Liver (tissue), 9 donors: ENCODE measurements around the gene RFX4. TPM values are rescaled to one million over a fixed set of nuclear protein-coding genes. Genes with fewer than 3 reads are reported as not detected.

ENCODE experiments used
- DNase-seq: peaks from one replicate; pipeline ENCODE4 v3.0.0-alpha.2; 2017; ENCODE audit warnings: low spot score
- H3K27ac ChIP-seq, 2 donors: one replicate each; pipeline ENCODE4 v1.7.0; 2013; ENCODE audit warnings: inconsistent platforms in 2 of 2, low read length in 2 of 2, control low read depth in 1 of 2, low read depth in 1 of 2, mild to moderate bottlenecking in 1 of 2
- H3K27me3 ChIP-seq, 4 donors: one replicate each; pipeline versions ENCODE4 v1.6.1 to v1.7.0; 2013; ENCODE audit warnings: low read length in 3 of 4, inconsistent platforms in 1 of 4, mild to moderate bottlenecking in 1 of 4, moderate library complexity in 1 of 4; ENCODE audit not compliant: control insufficient read depth in 4 of 4, insufficient read depth in 4 of 4
- H3K36me3 ChIP-seq, 4 donors: one replicate each; pipeline versions ENCODE4 v1.6.1 to v1.7.0; 2013; ENCODE audit warnings: low read length in 3 of 4, mild to moderate bottlenecking in 3 of 4, low read depth in 1 of 4, moderate library complexity in 1 of 4; ENCODE audit not compliant: control insufficient read depth in 4 of 4, insufficient read depth in 3 of 4
- H3K4me1 ChIP-seq, 4 donors: one replicate each; pipeline versions ENCODE4 v1.6.1 to v1.7.0; 2013; ENCODE audit warnings: low read length in 3 of 4, mild to moderate bottlenecking in 3 of 4, moderate library complexity in 1 of 4; ENCODE audit not compliant: control insufficient read depth in 4 of 4, insufficient read depth in 4 of 4
- H3K4me3 ChIP-seq, 3 donors: one replicate each; pipeline versions ENCODE4 v1.6.1 to v1.7.0; 2013; ENCODE audit warnings: low read length in 3 of 3, control low read depth in 1 of 3, low read depth in 1 of 3, mild to moderate bottlenecking in 1 of 3
- H3K9ac ChIP-seq, 2 donors: one replicate each; pipeline ENCODE4 v1.7.0; 2013; ENCODE audit warnings: low read length in 2 of 2, mild to moderate bottlenecking in 2 of 2, moderate library complexity in 2 of 2, control low read depth in 1 of 2, low read depth in 1 of 2
- H3K9me3 ChIP-seq, 4 donors: one replicate each; pipeline versions ENCODE4 v1.6.1 to v1.7.0; 2013; ENCODE audit warnings: low read length in 3 of 4; ENCODE audit not compliant: control insufficient read depth in 4 of 4
- ATF3 ChIP-seq: IDR thresholded peaks from 2 replicates; pipeline ENCODE4 v1.6.1; 2016; ENCODE audit warnings: antibody characterized with exemption
- CTCF ChIP-seq: fragments of 150-350 bp; IDR thresholded peaks from 2 replicates; pipeline ENCODE4 v1.5.1; 2017; ENCODE audit warnings: improper control_type of control experiment, low read depth, low read length; ENCODE audit not compliant: missing input control
- EGR1 ChIP-seq, 2 donors: IDR thresholded peaks; 2 replicates each; pipeline ENCODE4 v1.6.1; 2016 to 2018; ENCODE audit warnings: antibody characterized with exemption in 2 of 2, low read depth in 2 of 2
- FOXA1 ChIP-seq: IDR thresholded peaks from 2 replicates; pipeline ENCODE4 v1.6.1; 2016; ENCODE audit warnings: antibody characterized with exemption
- FOXA2 ChIP-seq: IDR thresholded peaks from 2 replicates; pipeline ENCODE4 v1.6.1; 2016; ENCODE audit warnings: antibody characterized with exemption
- GABPA ChIP-seq, 2 donors: IDR thresholded peaks in 1 of 2; conservative IDR thresholded peaks in 1 of 2; 2 replicates each; pipeline ENCODE4 v1.6.1; 2016; ENCODE audit warnings: antibody characterized with exemption in 2 of 2, mild to moderate bottlenecking in 1 of 2, moderate library complexity in 1 of 2
- HNF4A ChIP-seq, 2 donors: conservative IDR thresholded peaks; 2 replicates each; pipeline ENCODE4 v1.6.1; 2016; ENCODE audit warnings: antibody characterized with exemption in 2 of 2, mild to moderate bottlenecking in 2 of 2
- HNF4G ChIP-seq: IDR thresholded peaks from 2 replicates; pipeline ENCODE4 v1.6.1; 2016; ENCODE audit warnings: antibody characterized with exemption
- JUND ChIP-seq, 2 donors: IDR thresholded peaks; 2 replicates each; pipeline ENCODE4 v1.6.1; 2016; ENCODE audit warnings: antibody characterized with exemption in 2 of 2
- MAX ChIP-seq: IDR thresholded peaks from 2 replicates; pipeline ENCODE4 v1.6.1; 2016; ENCODE audit warnings: antibody characterized with exemption
- NR2F2 ChIP-seq: IDR thresholded peaks from 2 replicates; pipeline ENCODE4 v1.6.1; 2016; ENCODE audit warnings: antibody characterized with exemption
- RAD21 ChIP-seq, 2 donors: IDR thresholded peaks; 2 replicates each; pipeline ENCODE4 v1.6.1; 2016; ENCODE audit warnings: antibody characterized with exemption in 2 of 2, mild to moderate bottlenecking in 2 of 2
- REST ChIP-seq: IDR thresholded peaks from 2 replicates; pipeline ENCODE4 v1.6.1; 2016; ENCODE audit warnings: antibody characterized with exemption, mild to moderate bottlenecking
- RXRA ChIP-seq, 2 donors: IDR thresholded peaks; 2 replicates each; pipeline ENCODE4 v1.6.1; 2017 to 2018; ENCODE audit warnings: antibody characterized with exemption in 2 of 2, mild to moderate bottlenecking in 1 of 2
- SP1 ChIP-seq: IDR thresholded peaks from 2 replicates; pipeline ENCODE4 v1.6.1; 2018; ENCODE audit warnings: antibody characterized with exemption, mild to moderate bottlenecking
- TAF1 ChIP-seq: conservative IDR thresholded peaks from 2 replicates; pipeline ENCODE4 v1.6.1; 2016; ENCODE audit warnings: antibody characterized with exemption, mild to moderate bottlenecking
- YY1 ChIP-seq: IDR thresholded peaks from 2 replicates; pipeline ENCODE4 v1.6.1; 2016; ENCODE audit warnings: antibody characterized with exemption, mild to moderate bottlenecking
- ZBTB33 ChIP-seq: IDR thresholded peaks from 2 replicates; pipeline ENCODE4 v1.6.1; 2016; ENCODE audit warnings: antibody characterized with exemption
- WGBS: extraction: QIAGEN DNeasy Blood & Tissue Kit; methylation state at CpG from one replicate; pipeline ENCODE4 v1.1.7; 2013; 5-methylcytosine and 5-hydroxymethylcytosine counted together
- polyA plus RNA-seq, 2 donors: library from polyadenylated mRNA; stranded (reverse) in 1 of 2; unstranded in 1 of 2; fragments of 200-250 nt in 1 of 2; fragments of >200 nt in 1 of 2; fragmentation: Nextera tagmentation in 1 of 2; extraction: Ambion mirVana in 1 of 2; gene quantifications; one replicate each; pipeline versions ENCODE4 v1.2.1 to v1.2.3, GENCODE V29; 2013 to 2015
- total RNA-seq, 2 donors: library from RNA; depleted of rRNA; stranded (reverse); fragments of >200 nt; gene quantifications; one replicate each; pipeline ENCODE4 v1.2.3, GENCODE V29; 2014
- donor health status: healthy.
- donor health status: healthy.
- donor health status: healthy.
- donor health status: healthy.
- donor health status: healthy.

Gene RFX4
- total and polyA plus RNA-seq, 4 donors: not detected

GRCh38 chr12:106651552-106651951, 68.7 kb downstream of the RFX4 start:
- Histone ChIP-seq H3K36me3 (no peaks in the 10 kb centered on the region), H3K27ac (no peak overlapping the region), H3K27me3 (peaks cover 0 to 2% (median 0%) of the 10 kb centered on the region in 4 donors), H3K4me3 (no peak overlapping the region), H3K9ac (no peak overlapping the region), H3K9me3 (no peaks in the 10 kb centered on the region), H3K4me1 (no peaks in the 10 kb centered on the region)
- TF ChIP-seq HNF4A (conservative IDR thresholded peaks at IDR 0.05): no peak
- TF ChIP-seq CTCF: no peak
- TF ChIP-seq JUND (IDR thresholded peaks at IDR 0.05): no peak
- TF ChIP-seq YY1: no peak
- TF ChIP-seq FOXA1: no peak
- no peak for TF ChIP-seq FOXA2
- no peak for TF ChIP-seq ZBTB33
- no peak for TF ChIP-seq GABPA (IDR thresholded peaks at IDR 0.05 in 1 of 2, conservative IDR thresholded peaks at IDR 0.05 in 1 of 2)
- TF ChIP-seq HNF4G: no peak
- TF ChIP-seq EGR1 (IDR thresholded peaks at IDR 0.05; ENCODE audit: low read depth in 2 of 2): no peak
- no peak for TF ChIP-seq RAD21 (IDR thresholded peaks at IDR 0.05)
- TF ChIP-seq RXRA (IDR thresholded peaks at IDR 0.05): no peak
- TF ChIP-seq NR2F2: no peak
- no peak for TF ChIP-seq ATF3
- TF ChIP-seq TAF1: no peak
- TF ChIP-seq SP1: no peak
- no peak for TF ChIP-seq MAX
- no peak for TF ChIP-seq REST
- WGBS: 96% methylated on average over 2 of the region's 2 CpGs
- DNase-seq: no peak
